PC-3 (cell line): ENCODE results near the gene IFT122. TPM values are rescaled to one million over a fixed set of nuclear protein-coding genes. Genes with fewer than 3 reads are reported as not detected.

Experiments
- ATAC-seq: fragments of 200-7000 bp; cut with Tn5 transposase; 2 replicates; pipeline ENCODE4 v1.9.1; 2020; ENCODE audit warnings: mild to moderate bottlenecking, moderate library complexity
- BruUV-seq: library from RNA; stranded (reverse); fragments of 400-500 nt; replicated peaks from 2 replicates; lab custom pipeline; 2021; lab: Mats Ljungman, UMichigan
- CTCF ChIA-PET: fragments of 300-600 bp; sonication (Branson Sonifier 250); formaldehyde crosslinking; loops from one replicate; lab custom pipeline; 2022; ENCODE audit warnings: antibody characterized with exemption; lab: Charles Lee
- POLR2A ChIA-PET: fragments of 300-600 bp; sonication (Branson Sonifier 250); formaldehyde crosslinking; loops from one replicate; lab custom pipeline; 2022; ENCODE audit warnings: antibody characterized with exemption; ENCODE audit not compliant: unreplicated experiment; lab: Charles Lee
- DNase-seq: peaks from one replicate; pipeline ENCODE4 v3.0.0-alpha.2; 2015
- H2AFZ ChIP-seq: fragments of 300-600 bp; sonication (generic); 2 replicates; pipeline ENCODE4 v1.6.0; 2016; ENCODE audit warnings: antibody characterized with exemption, low read length
- H3F3A ChIP-seq: fragments of 300-600 bp; sonication (generic); one replicate; pipeline ENCODE4 v1.6.0; 2017; ENCODE audit warnings: antibody characterized with exemption, low read length, control low read depth, mild to moderate bottlenecking; ENCODE audit not compliant: unreplicated experiment
- H3K27ac ChIP-seq: fragments of 300-600 bp; sonication (generic); 2 replicates; pipeline ENCODE4 v1.5.1; 2016; ENCODE audit warnings: mild to moderate bottlenecking, low read length
- H3K27me3 ChIP-seq: fragments of 300-600 bp; sonication (generic); 2 replicates; pipeline ENCODE4 v1.6.1; 2016; ENCODE audit warnings: low read length, mixed read lengths
- H3K36me3 ChIP-seq: fragments of 300-600 bp; sonication (generic); 2 replicates; pipeline ENCODE4 v1.6.1; 2016; ENCODE audit warnings: low read depth, mixed run types, low read length, mixed read lengths
- H3K4me1 ChIP-seq: fragments of 300-600 bp; sonication (generic); 2 replicates; pipeline ENCODE4 v1.5.1; 2016; ENCODE audit warnings: low read length; ENCODE audit not compliant: insufficient read depth
- H3K4me2 ChIP-seq: fragments of 300-600 bp; sonication (generic); 2 replicates; pipeline ENCODE4 v1.6.0; 2016; ENCODE audit warnings: low read length
- H3K4me3 ChIP-seq: fragments of 300-600 bp; sonication (generic); 2 replicates; pipeline ENCODE4 v1.5.1; 2016; ENCODE audit warnings: mild to moderate bottlenecking, low read length, mixed read lengths
- H3K79me2 ChIP-seq: fragments of 300-600 bp; sonication (generic); 2 replicates; pipeline ENCODE4 v1.6.1; 2017; ENCODE audit warnings: low read length, mixed read lengths
- H3K9ac ChIP-seq: fragments of 300-600 bp; sonication (generic); 2 replicates; pipeline ENCODE4 v1.6.0; 2016; ENCODE audit warnings: mild to moderate bottlenecking, low read length
- H3K9me2 ChIP-seq: fragments of 300-600 bp; sonication (generic); replicated peaks from 2 replicates; pipeline ENCODE4 v1.6.1; 2016; ENCODE audit warnings: mixed run types, low read length, mixed read lengths
- H3K9me3 ChIP-seq: fragments of 300-600 bp; sonication (generic); 2 replicates; pipeline ENCODE4 v1.6.1; 2016; ENCODE audit warnings: low read length, mixed read lengths
- H4K20me1 ChIP-seq: fragments of 300-600 bp; sonication (generic); 2 replicates; pipeline ENCODE4 v1.6.1; 2016; ENCODE audit warnings: low read length, mixed read lengths
- CTCF ChIP-seq: fragments of 300-600 bp; sonication (generic); conservative IDR thresholded peaks from 2 replicates; pipeline ENCODE4 v1.5.1; 2017; ENCODE audit warnings: antibody characterized with exemption, low read depth, mild to moderate bottlenecking, low read length
- EZH2 ChIP-seq: fragments of 300-600 bp; sonication (generic); IDR thresholded peaks from one replicate; pipeline ENCODE4 v1.6.1; 2017; ENCODE audit warnings: antibody characterized with exemption, mild to moderate bottlenecking, low read length; ENCODE audit not compliant: unreplicated experiment
- EZH2phosphoT487 ChIP-seq: fragments of 300-600 bp; sonication (generic); IDR thresholded peaks from 2 replicates; pipeline ENCODE4 v1.6.1; 2018; ENCODE audit warnings: mild to moderate bottlenecking, antibody characterized with exemption, low read length, borderline replicate concordance
- intact Hi-C: fragments of 100-400 bp; cut with micrococcal nuclease; formaldehyde crosslinking; loops from 2 replicates; pipeline ENCODE4 v1.9.0; 2023
- total RNA-seq: library from RNA; depleted of rRNA; stranded (reverse); fragments of >200 nt; gene quantifications from 2 replicates; pipeline ENCODE4 v1.2.3, GENCODE V29; 2014

Gene IFT122
- total RNA-seq, 1 experiment from 2014 or later: 10.2 TPM

GRCh38 chr3:129564981-129565644 is 125.1 kb downstream of the IFT122 start:
- BruUV-seq: no TSS peak
- POLR2A ChIA-PET: no interaction called here
- Histone ChIP-seq H3K9me2 (no peaks in the 10 kb centered on the region), H3K4me1 (no peaks in the 10 kb centered on the region), H4K20me1 (no peaks in the 10 kb centered on the region), H3K27me3 (no peaks in the 10 kb centered on the region), H3K4me3 (no peak overlapping the region), H3K36me3 (no peaks in the 10 kb centered on the region), H3K4me2 (no peak overlapping the region), H3K9ac (no peak overlapping the region), H3K79me2 (no peaks in the 10 kb centered on the region), H3K9me3 (no peaks in the 10 kb centered on the region), H3K27ac (no peak overlapping the region), H3F3A (no peaks in the 10 kb centered on the region), H2AFZ (no peak overlapping the region)
- no peak for ATAC-seq
- intact Hi-C loops: no loop called here
- no peak for DNase-seq
- CTCF ChIA-PET: no interaction called here
- TF ChIP-seq CTCF (no peak), EZH2 (no peak), EZH2phosphoT487 (no peak)

- Histone ChIP-seq H3K9ac (no peak overlapping the region), H3K4me1 (no peaks in the 10 kb centered on the region), H3K4me2 (no peak overlapping the region), H3K4me3 (no peak overlapping the region), H3K27ac (no peak overlapping the region), H3F3A (no peaks in the 10 kb centered on the region), H3K27me3 (no peaks in the 10 kb centered on the region), H2AFZ (no peak overlapping the region), H3K79me2 (no peaks in the 10 kb centered on the region), H3K9me2 (no peaks in the 10 kb centered on the region), H4K20me1 (no peaks in the 10 kb centered on the region), H3K36me3 (no peaks in the 10 kb centered on the region), H3K9me3 (no peaks in the 10 kb centered on the region)
- TF ChIP-seq CTCF: no peak
- TF ChIP-seq EZH2phosphoT487: no peak
- TF ChIP-seq EZH2: no peak
- ATAC-seq (no peak), DNase-seq (no peak)
- intact Hi-C loops: no loop called here
- ChIA-PET CTCF (no interaction called here), POLR2A (no interaction called here)
- no TSS peak for BruUV-seq
Measured at GRCh38 chr3:129565902-129566301, 125.9 kb downstream of the IFT122 start.

- DNase-seq: no peak
- ATAC-seq: no peak
- intact Hi-C loops: no loop called here
- H3K36me3 ChIP-seq: no peaks in the 10 kb centered on the region
- H3F3A ChIP-seq: no peaks in the 10 kb centered on the region
- no peaks in the 10 kb centered on the region for H3K27me3 ChIP-seq
- no peaks in the 10 kb centered on the region for H3K9me2 ChIP-seq
- TF ChIP-seq EZH2phosphoT487 (no peak), CTCF (no peak), EZH2 (no peak)
- no peak overlapping the region for H2AFZ ChIP-seq
- ChIA-PET CTCF (no interaction called here), POLR2A (no interaction called here)
- no peak overlapping the region for H3K4me2 ChIP-seq
- no peak overlapping the region for H3K9ac ChIP-seq
- no peaks in the 10 kb centered on the region for H3K4me1 ChIP-seq
- no peaks in the 10 kb centered on the region for H3K9me3 ChIP-seq
- no peaks in the 10 kb centered on the region for H4K20me1 ChIP-seq
- H3K27ac ChIP-seq: no peak overlapping the region
- H3K4me3 ChIP-seq: no peak overlapping the region
- no peaks in the 10 kb centered on the region for H3K79me2 ChIP-seq
- no TSS peak for BruUV-seq
Measured at GRCh38 chr3:129567176-129567705, 127.2 kb downstream of the IFT122 start.
